Tibial nerve (tissue), 4 donors: ENCODE results near the gene ZNF688.

Experiments used
- EP300 ChIP-seq, 2 donors: sonication (generic); formaldehyde crosslinking; IDR thresholded peaks; one replicate each; pipeline ENCODE4 v1.6.1; 2017; ENCODE audit warnings: antibody characterized with exemption in 2 of 2, mild to moderate bottlenecking in 1 of 2
- POLR2A ChIP-seq, 2 donors: fragments of 450-650 bp; IDR thresholded peaks; one replicate each; pipeline ENCODE4 v1.6.1; 2017; ENCODE audit warnings: antibody characterized with exemption in 2 of 2, mild to moderate bottlenecking in 2 of 2, moderate library complexity in 2 of 2
- TF ChIP-seq, protein P1 (sequence below), 5 experiments: fragments of 200-600 bp in 3 of 5; fragments of 450-650 bp in 2 of 5; sonication (generic) in 3 of 5; IDR thresholded peaks; one replicate each; pipeline ENCODE4 v1.5.1; 2016 to 2019; ENCODE audit warnings: antibody characterized with exemption in 5 of 5, mild to moderate bottlenecking in 3 of 5, moderate library complexity in 2 of 5

GRCh38 chr16:30554557-30555314 is 16.8 kb downstream of the ZNF688 start:
- TF ChIP-seq, protein P1, sequence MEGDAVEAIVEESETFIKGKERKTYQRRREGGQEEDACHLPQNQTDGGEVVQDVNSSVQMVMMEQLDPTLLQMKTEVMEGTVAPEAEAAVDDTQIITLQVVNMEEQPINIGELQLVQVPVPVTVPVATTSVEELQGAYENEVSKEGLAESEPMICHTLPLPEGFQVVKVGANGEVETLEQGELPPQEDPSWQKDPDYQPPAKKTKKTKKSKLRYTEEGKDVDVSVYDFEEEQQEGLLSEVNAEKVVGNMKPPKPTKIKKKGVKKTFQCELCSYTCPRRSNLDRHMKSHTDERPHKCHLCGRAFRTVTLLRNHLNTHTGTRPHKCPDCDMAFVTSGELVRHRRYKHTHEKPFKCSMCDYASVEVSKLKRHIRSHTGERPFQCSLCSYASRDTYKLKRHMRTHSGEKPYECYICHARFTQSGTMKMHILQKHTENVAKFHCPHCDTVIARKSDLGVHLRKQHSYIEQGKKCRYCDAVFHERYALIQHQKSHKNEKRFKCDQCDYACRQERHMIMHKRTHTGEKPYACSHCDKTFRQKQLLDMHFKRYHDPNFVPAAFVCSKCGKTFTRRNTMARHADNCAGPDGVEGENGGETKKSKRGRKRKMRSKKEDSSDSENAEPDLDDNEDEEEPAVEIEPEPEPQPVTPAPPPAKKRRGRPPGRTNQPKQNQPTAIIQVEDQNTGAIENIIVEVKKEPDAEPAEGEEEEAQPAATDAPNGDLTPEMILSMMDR (IDR thresholded peaks at IDR 0.05): no peak
- TF ChIP-seq POLR2A (IDR thresholded peaks at IDR 0.05) (no peak), EP300 (IDR thresholded peaks at IDR 0.05) (no peak)
